Stimulated activated CD4-positive, alpha-beta T cell treated with anti-CD3 and anti-CD28 coated beads, Interleukin-1b, Interleukin-23, amount 100 ng/mL, for 24 hours (primary cell): Measurements from ENCODE around the gene MTA3.

Experiments
- DNase-seq, 4 experiments: peaks; one replicate each; pipeline ENCODE4 v3.0.0-alpha.2; 2020; ENCODE audit warnings: low read depth in 4 of 4, low spot score in 1 of 4

Gene MTA3

DNA sequence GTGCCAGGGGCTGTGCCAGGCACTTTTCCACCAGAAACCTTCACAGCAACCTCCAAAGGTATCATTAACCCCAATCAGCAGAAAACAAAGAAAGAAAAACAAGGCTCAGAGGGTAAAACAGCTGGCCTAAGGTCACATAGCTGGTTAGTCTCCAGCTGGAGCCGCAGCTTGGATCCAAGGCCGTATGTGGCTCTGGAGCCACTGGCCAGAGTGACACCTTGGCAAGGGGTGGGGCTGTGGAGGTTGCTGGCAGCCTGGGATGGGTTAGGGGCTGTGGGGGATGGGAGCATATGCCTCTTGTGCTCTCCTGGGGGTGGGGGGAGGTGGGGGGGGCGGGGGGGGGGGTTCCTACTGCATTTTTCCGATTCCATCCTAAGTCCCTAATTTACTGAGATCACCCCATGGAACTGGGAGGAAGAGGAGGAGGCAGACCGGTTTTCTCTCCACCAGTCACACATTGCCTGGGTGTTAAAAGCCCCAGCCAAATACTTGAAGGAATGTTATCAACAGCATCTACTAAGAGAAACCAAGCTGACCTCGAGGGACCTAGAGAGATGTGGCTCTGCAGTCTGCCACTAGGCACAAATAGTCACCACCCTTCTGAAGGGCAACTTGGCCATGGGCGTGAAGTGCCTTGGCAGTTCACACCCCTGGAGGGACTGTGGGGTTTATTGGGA is 215.9 kb downstream of the MTA3 start:
- DNase-seq = no peak

DNA sequence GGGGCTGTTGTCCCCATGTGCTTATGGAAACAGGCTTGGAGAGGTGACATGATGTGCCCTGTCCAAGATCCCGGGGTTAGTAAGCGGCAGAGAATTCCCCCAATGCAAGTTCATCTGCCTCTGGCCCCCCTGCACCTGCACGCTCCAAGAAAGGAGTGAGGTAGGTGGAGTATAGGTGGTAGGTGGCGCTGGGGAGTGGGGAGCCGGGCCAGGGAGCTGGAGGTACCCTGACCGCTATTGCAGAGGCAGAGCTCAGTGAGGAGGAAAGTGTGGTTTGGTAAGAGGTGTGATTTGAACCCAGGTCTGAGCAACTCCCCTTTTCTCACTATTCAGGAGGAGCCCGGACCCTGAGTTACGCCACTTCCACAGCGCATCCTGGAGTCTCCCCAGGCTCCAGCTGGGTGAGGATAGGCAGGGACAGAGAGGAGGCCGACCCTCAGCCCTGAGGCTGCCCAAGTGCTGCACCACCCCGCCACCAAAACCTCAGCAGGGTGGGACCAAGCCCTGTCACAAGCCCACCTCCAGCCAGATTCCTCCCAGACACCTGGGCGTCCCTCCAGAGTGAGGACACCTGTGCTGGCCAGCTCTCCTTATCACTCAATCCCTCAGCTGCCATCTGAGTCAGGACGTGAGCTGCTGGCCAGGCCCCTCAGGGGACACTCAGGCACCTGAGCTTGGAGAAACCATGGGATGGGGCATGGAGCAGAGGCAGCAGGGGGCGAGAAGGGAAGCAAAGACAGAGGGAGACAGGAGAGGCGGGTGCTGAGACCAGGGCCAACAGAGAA is 218.3 kb downstream of the MTA3 start:
- DNase-seq = no peak

DNA sequence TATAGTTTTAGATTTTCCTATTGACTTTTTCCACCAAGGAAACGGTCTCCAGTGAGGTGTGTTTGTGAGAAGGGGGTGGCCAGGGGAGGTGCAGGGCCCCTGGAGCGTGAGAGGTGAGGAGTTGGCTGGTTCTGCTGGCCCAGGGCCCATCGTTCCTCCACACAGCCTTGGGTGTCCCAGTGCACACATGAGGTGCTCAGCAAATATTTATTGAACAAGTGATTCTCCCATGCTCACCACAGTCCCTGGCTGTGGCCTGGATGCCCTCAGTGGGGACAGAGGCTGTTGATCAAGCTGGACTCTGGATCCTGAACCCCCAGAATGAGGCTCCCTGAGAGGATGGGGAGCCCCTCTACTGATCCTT is 219.0 kb downstream of the MTA3 start:
- no peak for DNase-seq

DNA sequence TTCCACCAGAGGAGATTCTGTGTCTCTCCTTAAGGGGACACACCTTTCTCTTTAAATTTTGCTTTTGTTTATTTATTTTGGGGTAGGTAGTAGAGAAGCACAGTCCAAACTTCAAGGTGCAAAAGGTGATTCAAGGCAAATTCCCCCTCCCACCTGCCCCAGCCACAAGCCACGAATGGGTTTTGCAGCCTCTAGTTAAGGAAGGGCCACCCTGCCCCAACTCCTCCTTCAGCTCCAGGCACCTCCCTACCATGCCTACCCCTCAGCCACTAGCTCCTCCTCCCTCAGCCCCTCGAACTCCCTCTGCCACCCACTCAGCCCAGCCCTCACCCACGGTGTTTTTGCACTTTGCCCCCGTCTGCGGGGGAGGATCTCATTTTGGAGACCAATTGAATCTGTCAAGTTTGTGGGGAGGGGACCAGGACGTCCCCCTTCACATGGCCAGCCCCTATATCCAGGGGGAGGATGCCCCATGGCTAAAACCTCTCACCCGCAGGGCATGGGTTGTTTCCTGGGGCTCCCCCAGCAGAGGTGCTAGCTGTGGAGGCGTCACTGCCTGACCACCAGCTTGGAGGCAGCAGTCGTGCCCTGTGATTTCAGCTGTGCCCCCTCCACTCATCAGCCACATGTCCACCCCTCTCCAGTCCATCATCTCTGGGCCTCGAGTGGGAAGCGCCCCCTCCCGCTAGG is 219.5 kb downstream of the MTA3 start:
- DNase-seq = no peak

DNA sequence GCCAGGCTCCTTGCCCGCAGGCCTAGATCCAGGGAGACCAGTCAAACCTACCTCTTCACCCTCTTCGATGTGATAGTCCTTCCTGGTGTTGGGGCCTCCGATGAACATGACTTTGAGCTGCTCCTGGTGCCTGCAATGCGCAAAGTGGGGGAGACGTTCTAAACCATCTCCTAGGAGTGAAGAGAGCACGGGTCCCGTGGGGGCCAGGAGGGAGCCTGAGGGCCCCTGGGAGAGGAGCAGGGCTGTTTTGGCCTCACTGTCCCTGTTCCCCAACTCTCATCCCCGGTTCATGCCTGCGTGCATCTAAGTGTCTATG is 220.0 kb downstream of the MTA3 start:
- no peak for DNase-seq

DNA sequence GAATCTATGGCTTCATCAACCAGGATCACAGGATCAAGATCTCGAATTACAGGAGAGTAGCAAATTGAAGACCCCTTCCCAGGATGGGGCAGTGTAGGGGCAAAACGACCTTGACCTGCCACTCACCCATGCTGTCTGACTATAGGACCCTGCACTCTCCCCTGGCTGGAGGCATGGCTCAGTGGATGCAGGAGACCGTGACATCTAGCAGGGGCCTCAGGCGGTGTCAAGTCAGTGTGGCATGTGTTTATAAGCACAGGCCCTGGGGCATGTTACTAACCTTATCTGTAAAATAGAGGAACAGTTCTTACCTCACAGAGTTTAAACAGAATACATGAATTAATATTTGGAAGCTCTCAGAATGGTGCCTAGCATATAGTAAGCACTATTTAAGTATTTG is 220.4 kb downstream of the MTA3 start:
- DNase-seq = no peak

DNA sequence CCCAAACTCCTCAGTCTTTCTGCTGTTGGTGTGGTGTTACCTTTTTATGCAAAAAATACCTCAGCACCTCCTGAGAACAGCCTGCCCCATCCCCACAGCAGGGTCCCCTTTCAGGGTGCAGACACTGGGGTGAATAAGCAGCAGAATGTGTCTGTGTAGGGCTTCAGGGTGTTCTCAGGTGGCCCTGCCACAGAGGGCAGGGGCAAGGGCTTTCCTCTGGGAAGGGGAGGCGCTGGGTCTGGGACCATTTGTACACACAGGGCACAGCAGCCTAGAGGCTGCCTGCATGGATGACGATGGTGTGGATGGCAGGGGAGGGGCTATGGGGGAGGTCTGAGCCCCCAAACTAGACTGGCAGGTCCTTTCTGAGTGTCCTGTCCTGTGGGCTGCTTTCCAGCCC is 221.3 kb downstream of the MTA3 start:
- DNase-seq = no peak

DNA sequence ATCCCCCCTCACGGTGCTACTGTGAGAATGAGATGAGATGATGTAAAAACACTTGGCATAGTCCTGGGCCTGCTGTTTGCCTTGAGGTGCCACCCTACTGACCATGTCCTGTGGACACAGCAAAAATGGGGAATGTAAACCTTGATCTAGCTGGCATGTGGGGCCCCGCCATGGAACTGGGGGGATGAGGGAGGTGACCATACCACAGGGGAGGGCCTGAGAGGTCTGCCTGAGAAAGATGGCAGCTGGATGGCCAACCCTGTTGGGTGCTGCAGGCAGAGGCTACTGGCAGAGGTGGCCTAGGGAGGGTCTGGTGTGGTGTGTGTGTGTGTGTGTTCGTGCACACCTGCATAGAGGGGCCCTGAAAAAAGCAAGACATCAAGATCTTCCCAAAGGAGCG is 223.2 kb downstream of the MTA3 start:
- DNase-seq = no peak

DNA sequence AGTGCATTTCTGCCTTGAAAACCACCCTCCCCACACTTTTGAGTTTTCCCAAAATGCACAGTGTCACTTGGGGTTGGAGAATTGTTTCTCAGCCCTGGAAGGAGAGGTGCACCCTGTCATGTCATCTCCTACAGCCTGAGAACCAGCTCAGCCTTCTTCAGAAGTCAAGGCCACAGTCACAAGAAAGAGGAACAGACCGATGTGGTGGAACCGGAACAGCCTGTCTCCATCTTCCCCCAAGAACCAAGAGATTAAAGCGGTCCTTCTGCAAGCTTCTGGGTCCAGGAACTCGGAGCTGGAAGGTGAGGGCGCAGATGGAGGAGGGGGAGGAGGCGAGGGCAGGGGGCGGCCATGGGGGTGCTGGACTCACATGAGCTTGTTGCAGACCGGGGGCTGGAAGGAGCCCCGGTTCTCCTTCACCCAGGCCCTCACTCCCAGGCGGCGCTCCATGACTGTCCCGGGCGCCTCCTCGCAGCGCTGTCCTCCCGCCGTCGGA is 223.7 kb downstream of the MTA3 start:
- no peak for DNase-seq

DNA sequence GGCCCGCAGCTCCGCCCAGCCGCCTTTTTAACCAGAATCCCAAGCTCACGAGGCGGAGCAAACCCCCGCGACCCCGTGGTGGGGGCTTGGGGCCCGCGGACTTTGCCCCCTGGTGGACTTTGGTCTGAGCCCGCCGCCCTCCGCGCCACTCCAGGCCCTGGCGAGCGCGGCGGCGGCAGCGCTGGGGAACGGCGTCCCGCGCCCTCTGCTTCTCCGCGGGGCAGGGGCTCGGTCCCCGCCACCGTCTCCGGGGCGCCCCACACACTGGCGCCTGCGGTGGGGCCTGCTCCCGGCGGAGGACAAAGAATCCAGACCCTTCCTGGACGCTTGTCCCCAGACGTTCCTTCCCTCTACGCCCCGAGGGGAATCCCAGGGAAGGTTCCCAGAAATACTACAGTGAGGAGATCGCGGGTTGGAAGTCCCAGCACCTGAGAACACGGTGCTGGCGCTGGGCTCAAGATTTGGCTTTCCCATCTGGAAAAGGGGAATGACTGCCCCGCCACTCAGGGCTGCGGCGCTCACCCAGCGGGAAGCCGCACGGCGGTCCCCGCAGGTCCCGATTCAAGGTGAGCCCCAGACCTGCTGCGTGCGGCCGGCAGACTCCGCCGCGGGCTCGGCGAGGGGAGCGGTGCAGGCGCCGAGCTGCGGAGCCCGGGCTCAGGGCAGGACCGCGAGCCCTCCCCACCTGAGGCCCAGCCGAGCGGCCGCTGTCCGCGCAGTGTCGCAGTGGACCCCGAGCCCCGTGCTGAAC is 224.3 kb downstream of the MTA3 start, which contains the start of gene HAAO:
Gene HAAO, minus strand, starts transcription at position 1 of the 751 bp plus-strand sequence. CDS start 47 bp downstream, outside the sequence.
- no peak for DNase-seq

DNA sequence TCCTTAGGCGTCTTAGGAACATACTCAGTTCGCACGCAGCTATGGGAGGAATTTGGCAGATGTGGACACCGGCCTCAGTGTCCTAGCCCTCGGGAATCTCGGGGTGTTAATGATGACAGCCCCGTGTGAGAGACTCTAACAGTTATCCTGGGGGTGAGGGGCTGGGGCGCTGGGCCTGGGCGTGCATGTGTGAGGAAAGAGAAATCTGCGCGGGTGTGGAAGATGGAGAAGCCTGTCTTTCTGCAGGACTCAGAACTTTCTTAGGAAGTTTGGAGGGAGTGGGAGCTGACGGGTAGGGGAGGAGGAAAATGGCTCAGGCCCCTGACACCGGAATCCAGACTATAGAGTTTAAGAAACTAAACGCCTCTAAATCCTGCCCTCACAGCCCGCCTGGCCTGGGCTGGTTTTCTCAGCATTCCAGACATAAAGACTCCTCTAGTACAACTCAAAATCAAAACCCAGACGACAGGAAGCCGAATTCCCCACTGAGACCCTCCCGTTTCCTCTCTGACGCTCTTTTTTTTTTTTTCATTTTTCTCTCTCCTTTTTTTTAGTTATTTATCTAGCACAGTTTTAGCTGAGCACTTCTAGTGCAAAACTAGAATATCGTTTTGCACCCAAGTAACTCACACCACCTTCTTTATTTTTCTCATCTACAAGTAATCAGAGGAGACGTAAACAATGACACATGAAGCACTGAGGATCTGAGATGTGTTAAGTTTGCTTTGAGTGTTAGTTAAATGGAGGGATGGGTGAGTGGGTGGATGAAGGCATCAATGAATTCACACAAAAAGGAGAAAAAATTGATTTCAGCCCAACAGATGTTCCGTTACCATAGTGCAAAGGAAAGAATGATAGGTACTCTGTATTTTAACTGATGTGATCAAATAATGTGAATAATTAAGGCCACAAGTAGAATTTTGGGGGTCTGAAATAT is 225.2 kb downstream of the MTA3 start:
- DNase-seq = no peak

DNA sequence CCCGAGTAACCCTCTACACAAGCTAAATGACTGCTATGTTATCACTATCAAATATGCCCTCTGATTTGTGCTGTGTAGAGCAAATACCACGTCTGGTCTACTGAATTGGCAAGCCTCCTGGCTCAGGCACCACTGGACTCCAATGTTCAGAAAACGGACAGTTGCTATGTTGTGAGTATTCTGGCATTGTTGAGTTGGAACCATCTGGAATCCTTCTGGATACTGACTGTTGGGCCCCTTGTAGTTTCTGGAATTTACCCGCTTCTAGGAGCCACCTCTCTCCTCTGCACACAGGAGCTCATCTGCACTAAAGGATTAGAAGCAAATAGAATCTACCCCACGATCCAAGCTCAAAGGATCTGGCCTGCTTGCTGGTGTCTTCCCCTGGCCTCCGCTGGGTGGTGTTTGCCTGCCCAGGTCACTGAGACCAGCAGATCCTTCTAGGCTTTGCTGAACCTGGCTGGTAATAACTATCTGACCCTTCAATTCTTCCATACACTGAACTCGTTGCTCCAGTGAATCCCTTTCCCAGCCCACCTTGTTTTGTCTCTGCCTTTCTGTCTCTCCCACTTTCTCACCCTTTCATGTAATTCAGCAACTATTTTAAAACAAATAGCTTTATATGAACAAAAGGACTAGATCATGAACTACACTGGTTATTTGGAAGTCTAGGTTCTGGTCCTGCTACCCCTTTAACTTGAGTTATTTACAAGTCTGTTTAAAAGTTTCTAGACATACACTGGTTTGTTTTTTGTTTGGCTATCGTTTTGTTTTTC is 226.0 kb downstream of the MTA3 start:
- no peak for DNase-seq

DNA sequence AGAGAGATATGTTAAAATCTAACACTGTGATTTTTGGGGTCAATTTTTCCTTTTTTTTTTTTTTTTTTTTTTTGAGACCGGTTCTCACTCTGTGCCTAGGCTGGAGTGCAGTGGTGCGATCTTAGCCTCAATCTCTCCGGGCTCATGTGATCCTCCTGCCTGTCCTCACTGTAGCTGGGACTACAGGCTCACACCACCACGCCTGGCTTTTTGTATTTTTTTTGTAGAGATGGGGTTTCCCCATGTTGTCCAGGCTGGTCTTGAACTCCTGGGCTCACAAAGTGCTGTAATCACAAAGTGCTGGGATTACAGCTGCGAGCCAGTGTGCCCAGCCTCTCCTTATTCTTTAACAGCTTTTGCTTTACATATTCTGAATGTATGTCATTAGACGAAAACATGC is 226.8 kb downstream of the MTA3 start:
- no peak for DNase-seq

DNA sequence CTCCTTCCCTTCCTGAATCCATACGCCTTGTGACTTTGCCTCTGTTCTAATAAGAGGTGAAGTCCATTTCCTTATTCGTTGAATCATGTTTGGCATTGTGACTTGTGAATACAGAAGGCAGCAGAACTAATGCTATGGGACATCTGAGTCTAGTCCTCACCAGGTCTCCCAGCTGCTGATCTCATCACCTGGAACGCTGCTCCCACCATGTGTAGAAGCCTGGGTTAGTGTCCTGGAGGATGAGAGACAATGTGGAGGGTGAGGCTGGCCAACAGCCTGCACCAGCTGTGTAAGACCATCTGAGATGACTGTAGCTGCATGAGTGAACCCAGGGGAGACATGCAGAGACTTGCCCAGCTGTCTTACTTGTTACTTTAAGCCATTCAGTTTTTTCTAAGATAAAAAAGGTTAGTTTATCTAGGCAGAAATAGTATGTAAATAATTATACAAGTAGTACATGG is 227.4 kb downstream of the MTA3 start:
- DNase-seq = no peak

DNA sequence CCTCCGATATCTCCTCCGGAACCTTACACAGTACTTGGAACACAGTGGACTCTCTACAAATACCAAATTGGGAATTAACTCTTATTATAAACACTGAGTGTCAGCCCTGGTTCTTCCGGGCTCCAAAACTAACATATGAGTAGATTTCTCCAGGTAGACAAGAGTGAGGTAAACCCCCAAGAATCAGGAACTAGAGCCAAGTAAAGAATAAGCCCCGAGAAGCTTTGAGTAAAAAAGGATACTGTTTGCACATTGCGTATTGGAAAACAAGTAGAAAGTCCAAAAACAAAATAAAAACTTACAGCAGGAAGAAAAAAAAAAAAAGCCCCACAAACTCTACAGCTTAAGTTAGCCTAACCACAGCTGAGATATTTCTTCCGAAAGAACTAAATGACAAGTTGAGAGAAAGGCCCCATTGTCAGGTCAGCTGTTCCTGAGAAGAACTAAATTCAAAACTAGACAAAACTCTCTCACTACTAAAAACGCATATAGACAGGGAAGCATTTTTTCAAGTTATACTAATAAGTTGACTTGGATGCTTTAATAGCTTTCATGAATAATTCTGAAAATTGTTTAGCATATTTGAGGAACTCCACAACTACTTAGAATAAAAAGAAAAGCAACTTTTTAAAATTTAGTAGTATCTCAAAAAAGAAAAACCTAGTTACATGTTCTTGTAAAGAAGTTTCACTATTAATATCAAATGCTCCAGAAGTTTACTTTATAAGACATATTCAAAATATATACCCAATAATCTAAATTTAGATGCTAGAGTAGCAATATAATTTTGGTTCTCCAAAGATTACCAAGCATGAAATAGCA is 228.2 kb downstream of the MTA3 start:
- DNase-seq = no peak

DNA sequence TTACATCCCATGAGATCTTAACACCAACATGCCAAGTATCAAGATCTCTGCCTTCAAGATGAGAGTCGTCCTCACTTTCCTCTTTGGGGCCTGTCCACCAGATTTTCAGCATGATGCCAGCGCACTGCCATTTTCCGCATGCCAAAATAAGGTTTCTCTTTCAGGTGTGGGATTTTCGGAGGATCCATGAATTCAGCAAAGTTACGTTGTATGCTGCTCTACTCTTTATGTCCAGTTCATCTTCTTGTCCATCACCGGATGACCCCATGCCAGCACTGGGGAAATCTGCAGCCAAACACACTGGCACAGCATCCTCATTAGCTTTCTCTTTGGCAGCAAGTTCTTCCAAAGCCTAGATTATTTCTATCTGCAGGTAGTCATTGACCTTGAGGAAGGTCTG is 228.8 kb downstream of the MTA3 start:
- no peak for DNase-seq

DNA sequence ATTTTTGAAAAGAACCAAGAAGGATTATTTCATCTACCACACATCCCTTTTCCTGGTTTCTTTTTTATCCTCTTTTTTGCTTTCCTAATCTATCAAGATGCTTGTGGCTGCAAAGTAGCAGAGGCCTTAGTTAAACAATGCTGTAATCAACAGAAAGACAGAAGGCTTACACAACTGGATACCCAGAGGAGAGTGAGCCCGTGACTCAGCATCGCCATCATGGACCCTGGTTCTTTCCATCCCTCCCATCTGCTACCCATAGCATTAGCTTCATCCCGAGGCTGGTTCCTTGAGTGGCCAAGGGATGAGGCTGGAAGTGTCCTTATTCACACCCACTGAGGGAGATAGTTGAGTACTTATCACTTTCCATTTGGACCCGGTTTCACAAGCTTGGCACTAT is 231.4 kb downstream of the MTA3 start:
- DNase-seq = no peak

DNA sequence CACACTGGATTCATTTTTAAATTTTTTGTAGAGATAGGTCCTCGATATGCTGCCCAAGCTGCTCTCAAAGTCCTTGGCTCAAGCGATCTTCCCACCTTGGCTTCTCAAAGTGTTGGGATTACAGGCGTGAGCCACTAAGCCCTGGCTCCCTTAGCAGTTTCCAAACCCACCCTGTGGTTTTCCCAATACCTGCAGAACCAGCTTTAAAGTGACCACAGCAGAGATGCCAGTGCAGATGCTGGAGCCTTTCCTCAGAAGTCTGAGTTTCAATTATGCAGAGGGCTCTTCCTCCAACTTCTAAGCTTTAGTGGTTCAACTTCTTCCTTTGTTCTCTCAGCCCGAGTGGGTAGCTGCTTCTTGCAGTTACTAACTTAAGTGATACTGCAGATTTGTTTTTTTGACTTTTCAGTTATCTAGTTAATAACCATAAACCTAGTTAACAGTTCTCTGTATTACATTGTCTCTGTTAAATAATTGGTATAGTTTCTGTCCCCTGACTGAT is 232.1 kb downstream of the MTA3 start:
- DNase-seq = no peak
